GM08714 (cell line): ENCODE measurements around the gene MAGEA9.
"Not testable (repeated sequence)": the region's sequence is repeated elsewhere in the genome, so short reads cannot be mapped to it uniquely, and the experiment has no call there.

Experiments used
- H3K4me3 ChIP-seq: fragments of 200-500 bp; sonication (Bioruptor generic); 2 replicates; pipeline ENCODE4 v1.5.1; 2014; ENCODE audit warnings: mild to moderate bottlenecking, low read length, inconsistent platforms
- ZNF274 ChIP-seq: IDR thresholded peaks from 2 replicates; pipeline ENCODE4 v1.6.1; 2012; ENCODE audit warnings: mild to moderate bottlenecking, low read depth, low read length

MAGEA9 gene

DNA sequence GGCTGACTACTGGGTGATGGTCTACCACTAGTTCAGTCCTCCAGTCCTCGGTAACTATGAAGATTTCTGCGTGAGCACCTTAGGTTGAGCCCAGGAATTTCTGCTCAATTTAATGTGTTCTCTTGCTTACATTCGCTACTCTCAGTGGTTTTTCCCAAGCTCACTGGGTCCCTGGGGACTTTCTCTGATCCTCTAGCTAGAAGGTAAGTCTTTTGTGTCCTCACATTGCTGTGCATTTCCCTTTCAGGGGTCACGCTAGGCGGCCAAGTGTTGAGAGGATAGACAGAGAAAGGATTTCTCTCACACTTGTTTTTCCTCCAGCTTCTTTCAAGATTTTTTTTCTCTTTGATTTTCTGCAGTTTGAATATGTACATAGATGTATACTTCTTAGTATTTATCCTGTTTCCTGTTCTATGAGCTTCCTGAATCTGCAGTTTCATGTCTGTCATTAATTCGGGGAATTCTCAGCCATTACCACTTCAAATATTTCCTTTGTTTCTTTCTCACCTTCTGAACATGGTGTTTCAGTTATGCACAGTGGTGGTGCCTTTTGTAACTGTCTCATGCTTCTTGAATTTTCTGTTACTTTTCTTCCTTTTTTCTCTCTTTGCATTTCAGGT is 17.5 kb downstream of the MAGEA9 start:
- no peak for TF ChIP-seq ZNF274
- H3K4me3 ChIP-seq, result no peak overlapping the region

DNA sequence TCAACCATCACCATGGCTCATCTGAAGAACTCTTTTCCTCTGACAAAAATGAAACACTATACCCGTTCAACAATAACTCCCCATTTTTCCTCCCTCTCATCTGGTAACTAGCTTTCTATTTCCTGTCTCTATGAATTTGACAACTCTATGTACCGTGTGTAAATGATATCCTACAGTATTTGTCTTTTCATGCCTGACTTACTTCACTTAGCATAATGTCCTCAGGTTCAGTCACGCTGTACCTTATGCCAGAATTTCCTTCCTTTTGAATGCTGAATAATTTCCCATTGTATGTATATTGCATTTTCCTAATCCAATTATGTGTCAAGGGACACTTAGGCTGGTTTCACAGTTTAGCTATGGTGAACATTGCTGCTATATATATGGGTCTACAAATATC is 18.2 kb downstream of the MAGEA9 start:
- TF ChIP-seq ZNF274, result no peak
- no peak overlapping the region for H3K4me3 ChIP-seq

DNA sequence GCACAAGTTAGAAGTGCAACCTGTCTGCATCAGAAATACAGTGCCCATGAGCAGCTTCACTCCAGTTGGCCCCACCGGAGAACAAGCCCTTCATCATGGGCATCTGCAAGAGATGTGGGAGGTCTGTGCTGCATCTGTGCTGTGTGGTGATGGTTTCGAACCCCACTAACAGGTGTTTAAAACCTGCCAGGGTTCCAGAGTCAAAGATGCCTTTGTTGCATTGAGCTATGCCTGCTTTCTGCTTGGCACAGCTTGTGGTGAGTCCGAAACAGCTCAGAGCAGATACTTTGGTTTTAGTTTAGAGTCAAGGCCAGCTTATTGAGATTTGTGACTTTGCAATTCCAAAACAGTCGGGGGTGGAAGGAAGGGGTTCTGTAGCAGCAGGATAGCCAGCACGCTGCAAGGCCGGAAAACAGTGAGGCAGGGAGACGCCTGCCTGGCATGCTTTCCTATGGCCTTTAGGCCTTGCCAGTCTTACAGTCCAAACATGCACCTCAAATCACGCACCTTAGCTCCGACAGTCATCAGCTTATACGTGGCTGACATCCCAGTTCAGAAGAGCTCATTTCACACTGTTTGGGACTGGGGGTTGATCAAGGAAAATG is 21.8 kb downstream of the MAGEA9 start:
- H3K4me3 ChIP-seq, result no peak overlapping the region
- no peak for TF ChIP-seq ZNF274

DNA sequence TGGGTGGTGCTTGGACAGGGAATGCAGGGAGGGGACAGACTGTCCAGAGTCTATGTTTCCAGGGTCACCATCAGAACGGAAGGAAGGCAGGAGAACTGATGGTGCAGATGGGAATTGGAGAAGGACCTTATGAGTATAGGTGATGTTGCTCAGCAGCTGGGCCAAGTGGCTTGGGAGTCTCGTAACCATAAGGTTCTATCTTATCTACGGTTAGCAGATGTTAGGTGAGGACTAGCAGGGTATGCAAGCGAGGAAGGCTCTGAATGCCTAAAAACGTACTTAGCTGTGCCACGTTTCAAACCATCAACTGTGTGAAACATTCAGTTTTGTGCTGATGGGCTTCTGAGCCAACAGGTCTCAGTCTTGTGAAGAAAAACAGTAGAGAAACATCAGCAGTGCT is 22.4 kb downstream of the MAGEA9 start:
- TF ChIP-seq ZNF274, result no peak
- H3K4me3 ChIP-seq, result no peak overlapping the region

DNA sequence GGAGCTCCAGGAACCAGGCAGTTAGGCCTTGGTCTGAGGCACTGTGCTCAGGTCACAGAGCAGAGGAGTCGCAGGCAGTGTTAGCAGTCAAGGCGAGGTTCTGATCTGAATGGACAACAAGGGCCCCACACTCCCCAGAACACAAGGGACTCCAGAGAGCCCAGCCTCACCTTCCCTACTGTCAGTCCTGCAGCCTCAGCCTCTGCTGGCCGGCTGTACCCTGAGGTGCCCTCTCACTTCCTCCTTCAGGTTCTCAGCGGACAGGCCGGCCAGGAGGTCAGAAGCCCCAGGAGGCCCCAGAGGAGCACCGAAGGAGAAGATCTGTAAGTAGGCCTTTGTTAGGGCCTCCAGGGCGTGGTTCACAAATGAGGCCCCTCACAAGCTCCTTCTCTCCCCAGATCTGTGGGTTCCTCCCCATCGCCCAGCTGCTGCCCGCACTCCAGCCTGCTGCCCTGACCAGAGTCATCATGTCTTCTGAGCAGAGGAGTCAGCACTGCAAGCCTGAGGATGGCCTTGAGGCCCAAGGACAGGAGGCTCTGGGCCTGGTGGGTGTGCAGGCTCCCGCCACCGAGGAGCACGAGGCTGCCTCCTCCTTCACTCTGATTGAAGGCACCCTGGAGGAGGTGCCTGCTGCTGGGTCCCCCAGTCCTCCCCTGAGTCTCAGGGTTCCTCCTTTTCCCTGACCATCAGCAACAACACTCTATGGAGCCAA is 26.2 kb downstream of the MAGEA9 start:
- no peak for TF ChIP-seq ZNF274
- H3K4me3 ChIP-seq, result no peak overlapping the region

DNA sequence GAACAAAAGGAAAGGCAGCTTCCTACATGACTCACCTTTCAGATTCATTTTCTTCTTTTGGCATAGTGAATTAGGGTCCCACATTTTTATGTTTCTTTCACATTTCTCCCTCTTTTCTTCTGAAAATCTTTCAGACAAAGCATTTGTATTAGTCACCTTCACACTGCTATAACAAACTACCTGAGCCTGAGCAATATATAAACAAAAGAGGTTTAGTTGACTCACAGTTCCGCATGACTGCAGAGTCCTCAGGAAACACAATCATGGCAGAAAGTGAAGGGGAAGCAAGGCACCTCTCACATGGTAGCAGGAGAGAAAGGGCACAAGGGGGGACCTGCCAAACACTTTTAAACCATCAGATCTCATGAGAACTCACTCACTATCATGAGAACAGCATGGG is 36.9 kb downstream of the MAGEA9 start:
- no peak for TF ChIP-seq ZNF274
- no peak overlapping the region for H3K4me3 ChIP-seq

DNA sequence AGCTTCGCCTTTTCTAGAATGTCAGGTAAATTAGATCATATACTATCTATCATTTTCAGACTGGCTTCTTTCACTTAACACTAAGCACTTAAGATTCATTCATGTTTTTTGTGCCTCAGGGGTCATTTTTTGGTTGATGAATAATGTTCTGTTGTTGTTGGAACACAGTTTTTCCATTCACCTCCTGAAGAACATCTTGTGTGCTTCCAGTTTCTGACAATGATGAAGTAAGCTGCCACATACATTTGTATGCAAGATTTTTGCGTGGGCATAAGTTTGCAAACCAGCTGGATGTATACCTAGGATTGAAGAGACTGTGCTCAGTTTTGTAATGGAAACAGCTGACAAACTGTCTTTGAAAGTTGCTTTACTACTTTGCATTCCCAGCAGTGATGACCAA is 37.6 kb downstream of the MAGEA9 start:
- no peak overlapping the region for H3K4me3 ChIP-seq
- TF ChIP-seq ZNF274, result no peak

DNA sequence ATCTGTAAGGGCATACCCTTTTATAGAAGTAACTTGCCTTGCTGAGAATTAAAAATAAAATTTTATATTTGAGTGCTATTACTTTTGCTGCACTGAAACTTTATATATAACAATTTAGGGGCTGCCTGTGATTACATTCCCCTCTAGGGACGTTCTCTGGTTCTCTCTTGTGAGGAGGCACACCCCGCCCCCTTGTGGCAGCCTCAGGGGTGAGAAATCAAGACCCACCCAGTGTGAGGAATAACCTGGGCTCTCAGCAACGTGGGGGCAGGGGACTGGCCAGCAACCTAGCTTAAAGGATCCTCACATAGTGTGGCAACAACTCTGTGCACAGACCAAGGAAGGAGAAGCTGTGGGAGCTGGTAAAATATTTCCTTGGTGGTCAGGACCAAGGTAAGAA is 43.7 kb downstream of the MAGEA9 start:
- H3K4me3 ChIP-seq, result no peak overlapping the region
- no peak for TF ChIP-seq ZNF274

DNA sequence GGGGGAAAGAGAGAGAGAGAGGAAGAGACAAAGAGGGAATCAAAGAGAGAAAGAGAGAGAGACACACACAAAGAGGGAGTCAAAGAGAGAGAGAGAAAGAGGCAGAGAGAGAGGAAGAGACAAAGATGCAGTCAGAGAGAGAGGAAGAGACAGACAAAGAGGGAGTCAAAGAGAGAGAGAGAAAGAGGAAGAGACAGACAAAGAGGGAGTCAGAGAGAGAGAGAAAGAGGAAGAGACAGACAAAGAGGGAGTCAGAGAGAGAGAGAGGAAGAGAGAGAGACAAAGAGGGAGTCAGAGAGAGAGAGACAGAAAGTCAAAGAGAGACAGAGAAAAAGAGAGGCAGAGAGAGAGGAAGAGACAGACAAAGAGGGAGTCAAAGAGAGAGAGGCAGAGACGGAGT is 45.5 kb downstream of the MAGEA9 start:
- TF ChIP-seq ZNF274, result no peak

DNA sequence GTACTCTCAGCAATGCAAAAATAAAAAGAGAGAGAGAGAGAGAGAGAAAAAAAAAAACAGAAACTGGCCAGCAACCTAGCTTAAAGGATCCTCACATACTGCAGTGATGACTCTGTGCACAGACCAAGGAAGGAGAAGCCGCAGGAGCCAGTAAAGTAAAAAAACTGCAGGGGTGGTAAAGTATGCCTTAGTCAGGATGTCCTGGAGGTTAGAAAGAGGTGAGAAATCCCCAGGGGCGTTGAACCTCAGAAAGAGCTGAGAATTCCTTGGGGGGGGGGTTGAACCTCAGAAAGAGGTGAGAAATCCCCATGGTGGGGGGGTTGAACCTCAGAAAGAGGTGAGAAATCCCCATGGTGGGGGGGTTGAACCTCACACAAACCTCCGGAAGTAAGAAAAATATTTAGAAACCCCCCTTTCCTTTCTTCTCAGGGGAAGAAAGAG is 48.0 kb downstream of the MAGEA9 start:
- TF ChIP-seq ZNF274, result no peak
- peak overlapping the region; percentile 7; the same call in 1 of the 2 replicates for H3K4me3 ChIP-seq

More for the DNA sequence above, 45.5 kb downstream of the MAGEA9 start:
- no peak overlapping the region for H3K4me3 ChIP-seq

DNA sequence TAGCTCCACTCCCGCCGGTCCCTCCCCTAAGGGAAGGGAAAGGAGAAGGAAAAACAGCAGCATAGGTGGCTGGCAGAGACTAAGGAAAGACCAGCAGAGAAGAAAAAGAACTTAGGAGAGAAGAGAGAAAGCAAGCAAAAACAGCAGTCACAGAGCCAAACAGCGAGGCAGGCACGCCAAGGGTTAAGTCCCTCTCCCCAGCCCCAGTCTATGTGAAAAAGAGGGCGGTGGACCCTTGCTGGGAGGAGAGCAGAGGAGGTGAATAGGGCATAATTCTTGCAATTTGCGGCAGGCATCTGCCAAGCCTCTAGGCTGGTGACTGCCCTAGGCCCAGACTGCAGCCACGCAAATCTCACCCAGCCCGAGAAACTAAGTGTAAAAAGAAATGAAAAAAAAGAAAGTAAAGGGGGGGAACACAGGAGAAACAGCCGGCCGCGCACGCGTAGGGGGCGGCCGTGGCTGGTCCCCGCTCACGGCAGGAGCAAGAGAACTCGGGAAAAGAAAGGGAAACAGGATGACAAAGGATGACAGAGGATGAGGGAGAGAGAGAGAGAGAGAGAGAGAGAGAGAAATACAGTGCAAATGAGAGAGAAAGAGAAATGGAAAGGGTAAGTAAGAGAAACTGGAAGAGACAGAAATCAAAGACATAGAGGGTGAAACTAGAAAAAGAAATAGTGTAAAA is 48.6 kb downstream of the MAGEA9 start:
- H3K4me3 ChIP-seq, result peak overlapping the region; percentile 7; the same call in 1 of the 2 replicates
- no peak for TF ChIP-seq ZNF274

DNA sequence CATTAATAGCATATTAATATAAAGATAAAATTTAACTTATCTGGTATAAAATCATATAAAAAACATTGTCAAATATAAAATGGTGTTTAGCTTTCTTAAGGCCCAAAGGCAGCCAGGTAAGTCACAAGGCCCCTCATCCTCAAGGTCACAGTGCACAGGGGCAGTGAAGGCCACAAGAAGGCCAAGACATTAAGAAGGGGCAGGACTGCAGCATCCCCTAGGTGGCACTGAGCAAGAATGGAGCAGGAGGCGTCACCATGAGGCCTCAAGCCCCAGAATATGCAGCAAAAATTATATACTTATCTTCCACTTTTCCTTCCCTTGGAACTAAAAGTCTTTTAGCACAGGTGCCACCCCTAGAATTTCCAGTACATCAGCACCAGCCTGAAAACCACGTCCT is 49.7 kb downstream of the MAGEA9 start:
- TF ChIP-seq ZNF274, result no peak
- H3K4me3 ChIP-seq, result no peak overlapping the region

DNA sequence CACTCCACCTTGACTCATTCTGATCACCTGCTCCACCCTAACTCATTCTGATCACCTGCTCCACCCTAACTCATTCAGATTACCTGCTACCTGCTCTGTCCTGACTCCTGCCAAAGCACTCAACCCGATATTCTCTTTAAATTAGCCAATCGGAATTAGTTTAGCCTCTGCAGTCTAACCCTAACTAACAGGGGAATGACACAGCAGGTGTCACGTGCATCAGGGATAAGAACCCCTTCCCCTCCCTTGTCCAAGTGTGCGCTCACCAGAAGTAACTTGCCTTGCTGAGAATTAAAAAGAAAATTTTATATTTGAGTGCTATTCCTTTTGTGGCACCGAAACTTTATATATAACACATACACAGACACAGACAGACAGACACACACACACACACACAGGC is 55.0 kb downstream of the MAGEA9 start:
- H3K4me3 ChIP-seq, result not testable (repeated sequence)

DNA sequence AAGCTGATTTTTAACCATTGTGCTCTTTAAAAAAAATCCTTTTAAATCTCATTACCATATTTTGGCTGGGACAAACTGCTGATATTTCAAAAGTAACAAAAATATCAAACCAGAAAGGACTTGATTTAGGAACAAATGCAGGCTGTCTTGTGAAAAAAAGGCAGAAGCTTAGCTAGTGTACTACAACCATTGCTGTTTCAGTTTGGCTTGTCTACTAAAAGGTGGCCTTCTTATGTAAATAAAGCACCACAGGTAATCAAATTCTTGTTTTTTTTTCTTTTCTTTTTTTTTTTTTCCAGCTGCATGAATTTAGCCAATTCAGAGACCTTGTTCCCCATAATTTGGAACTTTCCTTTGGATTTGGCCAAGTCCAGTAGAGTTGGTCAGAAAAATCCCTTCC is 55.4 kb downstream of the MAGEA9 start:
- TF ChIP-seq ZNF274, result no peak
- no peak overlapping the region for H3K4me3 ChIP-seq
